Natural killer cell treated with Interleukin-12 subunit alpha and Interleukin-12 subunit beta and Interleukin-15 and Interleukin-18, amount 100 ng/mL, for 72 hours (primary cell): ENCODE results near the gene ALDH1L1. TPM values are rescaled to one million over a fixed set of nuclear protein-coding genes. Genes with fewer than 3 reads are reported as not detected.
"Not testable (repeated sequence)": the region's sequence is repeated elsewhere in the genome, so short reads cannot be mapped to it uniquely, and the experiment has no call there.

ENCODE experiments used
- ATAC-seq, 2 donors: fragments of 150-1000 bp; cut with Tn5 transposase in 1 of 2; sonication (Bioruptor Pico), chemical (Tn5 transposase) in 1 of 2; 2 replicates each; pipeline ENCODE4 v1.10.0; 2021
- DNase-seq: peaks from one replicate; pipeline ENCODE4 v3.0.0; 2022; ENCODE audit warnings: low spot score
- H3K27ac Mint-ChIP-seq, 2 donors: 1 replicate in 1 of 2; 2 replicates in 1 of 2; pipeline ENCODE4 v1.8.0; 2022; ENCODE audit warnings: mixed read lengths in 2 of 2, mild to moderate bottlenecking in 1 of 2, moderate library complexity in 1 of 2
- H3K27me3 Mint-ChIP-seq, 2 donors: 1 replicate in 1 of 2; 2 replicates in 1 of 2; pipeline ENCODE4 v1.8.0; 2022; ENCODE audit warnings: mixed read lengths in 2 of 2
- H3K36me3 Mint-ChIP-seq: one replicate; pipeline ENCODE4 v1.8.0; 2022; ENCODE audit warnings: mixed read lengths
- H3K4me1 Mint-ChIP-seq, 2 donors: 1 replicate in 1 of 2; 2 replicates in 1 of 2; pipeline ENCODE4 v1.8.0; 2022; ENCODE audit warnings: low read depth in 2 of 2, mixed read lengths in 2 of 2, mild to moderate bottlenecking in 1 of 2
- H3K4me3 Mint-ChIP-seq: one replicate; pipeline ENCODE4 v1.8.0; 2022; ENCODE audit warnings: mixed read lengths
- H3K9me3 Mint-ChIP-seq: 2 replicates; pipeline ENCODE4 v1.8.0; 2022; ENCODE audit warnings: mixed read lengths
- total RNA-seq, 2 donors: library from RNA; stranded (reverse); gene quantifications; one replicate each; pipeline ENCODE4 v1.2.3, GENCODE V29; 2022

ALDH1L1 gene
- total RNA-seq, 2 donors from 2014 or later = not detected

DNA sequence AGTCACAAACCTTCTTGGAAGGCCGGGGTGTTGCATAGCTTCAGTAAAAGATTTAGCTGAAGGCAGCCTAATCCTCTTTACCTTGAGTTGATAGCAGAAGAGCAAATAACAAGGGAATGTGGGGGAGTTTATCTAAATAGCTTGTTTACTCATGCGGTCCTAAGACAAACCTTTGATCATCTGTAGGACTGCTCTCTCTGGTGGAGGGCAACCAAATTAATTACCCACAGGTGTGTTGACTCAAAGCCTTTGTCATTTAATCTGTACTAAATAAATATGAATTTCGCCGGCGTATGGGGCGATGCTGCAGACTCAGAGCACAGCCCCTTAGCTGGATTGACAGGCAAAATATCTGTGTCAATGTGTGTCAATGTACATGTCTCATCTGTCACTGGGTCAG, 113.7 kb downstream of the ALDH1L1 start:
- not testable (repeated sequence) for H3K27me3 Mint-ChIP-seq, DNase-seq, ATAC-seq, H3K36me3 Mint-ChIP-seq, H3K4me3 Mint-ChIP-seq, H3K27ac Mint-ChIP-seq, H3K9me3 Mint-ChIP-seq
- H3K4me1 Mint-ChIP-seq = peaks cover 0 to 11% of the 10 kb centered on the region in 2 donors

DNA sequence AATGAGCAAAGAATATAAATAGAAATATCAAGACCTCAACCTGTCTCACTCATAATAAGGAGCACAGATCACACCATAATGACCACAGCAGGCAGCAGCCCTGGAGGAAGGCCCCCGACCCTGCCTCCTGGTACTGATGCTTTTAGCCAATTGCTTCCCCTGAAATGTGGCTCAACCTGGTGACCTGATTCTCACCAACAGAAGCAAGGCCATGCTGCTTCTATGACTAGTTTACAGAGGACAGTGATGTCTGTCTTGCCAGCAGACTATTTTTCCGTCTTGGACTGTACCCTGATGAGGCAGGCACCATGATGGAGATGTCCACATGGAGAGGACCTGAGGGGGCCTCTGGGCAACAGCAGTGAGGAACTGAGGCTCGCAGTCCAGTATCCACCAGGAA, 114.5 kb downstream of the ALDH1L1 start:
- ATAC-seq = no peak
- no peak overlapping the region for H3K27ac Mint-ChIP-seq
- no peaks in the 10 kb centered on the region for H3K9me3 Mint-ChIP-seq
- no peak for DNase-seq
- H3K4me3 Mint-ChIP-seq = no peak overlapping the region
- no peaks in the 10 kb centered on the region for H3K36me3 Mint-ChIP-seq
- H3K27me3 Mint-ChIP-seq = no peaks in the 10 kb centered on the region
- peaks cover 0 to 11% of the 10 kb centered on the region in 2 donors for H3K4me1 Mint-ChIP-seq

DNA sequence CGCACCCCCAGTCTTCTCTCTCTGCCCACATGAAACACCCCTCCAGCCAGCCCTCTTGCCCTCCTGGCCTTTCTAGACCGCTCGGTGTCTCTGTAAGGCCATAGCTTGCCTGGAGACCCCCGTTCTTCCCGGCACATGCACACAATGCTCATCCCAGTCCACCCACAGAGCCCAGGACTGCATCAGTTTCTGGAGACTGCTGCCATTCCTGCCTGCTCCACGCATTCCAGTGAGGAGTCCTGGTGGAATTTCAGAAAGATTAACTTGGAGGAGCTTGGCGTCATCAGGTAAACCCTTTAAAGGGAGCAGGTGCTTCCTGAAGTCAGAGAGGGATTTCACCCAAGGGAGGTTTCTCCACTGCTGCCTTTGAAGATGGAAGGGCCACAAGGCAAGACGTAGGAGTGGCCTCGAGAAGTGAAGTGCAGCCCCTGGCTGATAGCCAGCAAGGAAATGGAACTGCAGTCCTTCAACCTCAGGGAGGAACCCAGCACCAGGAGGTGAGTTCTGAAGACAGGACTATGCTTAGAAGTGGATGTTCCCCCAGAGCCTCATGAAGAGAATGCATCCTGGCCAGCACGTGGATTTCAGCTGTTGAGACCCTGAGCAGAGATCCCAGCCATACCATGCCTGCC, 115.6 kb downstream of the ALDH1L1 start:
- Mint-ChIP-seq H3K4me3 (no peak overlapping the region), H3K36me3 (no peaks in the 10 kb centered on the region), H3K4me1 (peaks cover 0 to 11% of the 10 kb centered on the region in 2 donors), H3K27ac (no peak overlapping the region), H3K27me3 (no peaks in the 10 kb centered on the region), H3K9me3 (no peaks in the 10 kb centered on the region)
- DNase-seq (no peak), ATAC-seq (no peak)

DNA sequence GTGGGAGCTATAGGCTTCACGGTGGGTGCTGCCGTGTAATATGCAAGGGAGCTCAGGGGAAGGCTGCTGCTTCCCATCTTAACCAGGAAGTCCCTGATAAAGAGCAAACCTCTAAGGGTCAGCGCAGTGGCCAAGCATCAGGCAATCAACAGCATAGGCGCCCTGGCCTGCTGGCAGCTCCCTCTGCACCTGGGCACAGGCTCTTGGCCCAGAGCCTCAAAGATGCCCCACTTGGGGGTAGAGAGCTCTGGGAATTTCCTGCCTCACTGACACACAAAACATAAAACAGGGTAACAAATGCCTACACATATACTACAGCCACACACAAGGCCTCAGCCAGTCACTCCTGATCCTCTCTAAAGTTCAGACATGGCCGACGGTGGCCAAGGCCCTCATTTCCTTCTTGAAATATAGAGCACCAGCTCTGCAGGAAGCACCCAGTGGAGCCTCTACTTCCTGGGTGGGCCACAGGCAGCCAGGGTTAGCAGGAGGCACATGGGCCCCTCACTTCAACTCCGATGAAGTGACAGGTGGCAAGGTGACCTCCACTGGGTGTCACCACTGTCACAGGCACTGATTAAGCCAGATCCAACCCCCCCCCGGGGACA, 116.9 kb downstream of the ALDH1L1 start:
- no peaks in the 10 kb centered on the region for H3K9me3 Mint-ChIP-seq
- H3K36me3 Mint-ChIP-seq = no peaks in the 10 kb centered on the region
- DNase-seq (no peak), ATAC-seq (peak in 1 of 2 donors; percentile 6)
- H3K4me3 Mint-ChIP-seq = no peak overlapping the region
- peaks cover 0 to 12% of the 10 kb centered on the region in 2 donors for H3K4me1 Mint-ChIP-seq
- H3K27me3 Mint-ChIP-seq = no peaks in the 10 kb centered on the region
- H3K27ac Mint-ChIP-seq = peak overlapping the region in 1 of 2 donors; percentile 60

DNA sequence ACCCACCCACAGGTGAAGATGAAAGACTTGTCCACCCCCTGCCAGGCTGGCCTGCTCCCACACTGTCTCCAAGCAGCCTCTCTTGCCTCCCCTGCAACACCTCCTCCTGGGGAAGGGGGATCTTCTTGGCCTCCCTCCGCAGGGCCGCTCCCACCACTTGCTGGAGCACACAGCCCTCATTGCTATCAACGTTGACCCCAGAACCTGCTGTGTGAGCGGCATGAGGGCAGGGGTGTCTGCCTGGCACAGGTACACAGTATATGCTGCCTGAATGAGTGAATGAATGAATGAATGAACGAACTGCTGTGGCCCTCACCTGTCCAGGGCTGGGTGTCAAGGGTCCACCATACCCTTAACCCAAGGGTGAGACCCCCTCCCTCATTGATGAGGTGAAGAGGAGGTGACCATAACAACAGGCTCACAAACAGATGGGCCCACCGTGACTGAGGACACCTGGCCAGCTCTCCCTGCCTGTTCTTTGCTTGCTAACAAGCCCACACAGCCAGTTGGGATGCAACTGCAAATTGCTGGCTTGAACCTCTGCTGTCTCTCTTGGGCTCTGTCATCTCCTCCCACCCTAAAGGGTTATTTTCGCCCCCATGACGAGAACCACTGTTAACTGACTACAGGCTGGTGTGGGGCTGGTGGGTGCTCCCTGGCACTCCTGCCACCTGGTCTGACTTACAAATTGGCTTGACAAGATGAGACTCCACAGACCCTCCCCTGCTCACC, 118.9 kb downstream of the ALDH1L1 start:
- H3K4me1 Mint-ChIP-seq = peaks cover 0 to 16% of the 10 kb centered on the region in 2 donors
- H3K27ac Mint-ChIP-seq = no peak overlapping the region
- no peak overlapping the region for H3K4me3 Mint-ChIP-seq
- no peak for DNase-seq
- H3K9me3 Mint-ChIP-seq = no peaks in the 10 kb centered on the region
- no peak for ATAC-seq
- no peaks in the 10 kb centered on the region for H3K27me3 Mint-ChIP-seq
- no peaks in the 10 kb centered on the region for H3K36me3 Mint-ChIP-seq

- H3K27me3 Mint-ChIP-seq = no peaks in the 10 kb centered on the region
- ATAC-seq (no peak), DNase-seq (no peak)
- no peak overlapping the region for H3K27ac Mint-ChIP-seq
- no peak overlapping the region for H3K4me3 Mint-ChIP-seq
- no peaks in the 10 kb centered on the region for H3K9me3 Mint-ChIP-seq
- H3K36me3 Mint-ChIP-seq = no peaks in the 10 kb centered on the region
- H3K4me1 Mint-ChIP-seq = peaks cover 0 to 16% of the 10 kb centered on the region in 2 donors
Observed at GRCh38 chr3:126060613-126061145, 119.7 kb downstream of the ALDH1L1 start.

- peaks cover 3 to 10% of the 10 kb centered on the region in 2 donors for H3K4me1 Mint-ChIP-seq
- H3K36me3 Mint-ChIP-seq = no peaks in the 10 kb centered on the region
Observed at GRCh38 chr3:126058666-126059065, 121.7 kb downstream of the ALDH1L1 start.

DNA sequence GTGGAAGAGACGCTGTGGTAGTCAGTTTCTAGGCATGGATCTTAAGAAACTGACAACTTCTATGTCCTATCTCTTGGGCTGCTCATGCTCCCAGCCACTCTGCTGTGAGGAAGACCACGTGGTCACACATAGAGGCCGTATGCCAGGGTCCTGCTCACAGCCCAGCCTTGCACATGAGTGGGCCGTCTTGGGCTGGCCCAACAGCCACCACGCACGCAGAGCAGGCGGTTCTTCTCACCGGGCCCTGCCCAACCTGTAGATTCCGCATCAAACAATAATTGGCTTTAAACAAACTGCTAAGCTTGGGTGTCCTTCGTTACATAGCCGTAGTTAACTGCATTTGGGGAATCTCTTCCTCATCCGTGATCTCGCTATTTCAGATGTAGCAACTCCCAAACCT, 122.5 kb downstream of the ALDH1L1 start:
- Mint-ChIP-seq H3K4me1 (peaks cover 8 to 9% of the 10 kb centered on the region in 2 donors), H3K4me3 (no peak overlapping the region), H3K27ac (no peak overlapping the region), H3K9me3 (no peaks in the 10 kb centered on the region), H3K36me3 (no peaks in the 10 kb centered on the region), H3K27me3 (no peaks in the 10 kb centered on the region)
- ATAC-seq = no peak
- no peak for DNase-seq

More at GRCh38 chr3:126058666-126059065, 121.7 kb downstream of the ALDH1L1 start:
- H3K27me3 Mint-ChIP-seq = no peaks in the 10 kb centered on the region
- ATAC-seq = no peak
- no peak overlapping the region for H3K4me3 Mint-ChIP-seq
- H3K27ac Mint-ChIP-seq = no peak overlapping the region
- H3K9me3 Mint-ChIP-seq = no peaks in the 10 kb centered on the region
- no peak for DNase-seq

GRCh38 chr3:126057501-126057819, 122.9 kb downstream of the ALDH1L1 start:
- no peak for ATAC-seq
- peaks cover 13 to 14% of the 10 kb centered on the region in 2 donors for H3K4me1 Mint-ChIP-seq
- H3K9me3 Mint-ChIP-seq = no peaks in the 10 kb centered on the region

DNA sequence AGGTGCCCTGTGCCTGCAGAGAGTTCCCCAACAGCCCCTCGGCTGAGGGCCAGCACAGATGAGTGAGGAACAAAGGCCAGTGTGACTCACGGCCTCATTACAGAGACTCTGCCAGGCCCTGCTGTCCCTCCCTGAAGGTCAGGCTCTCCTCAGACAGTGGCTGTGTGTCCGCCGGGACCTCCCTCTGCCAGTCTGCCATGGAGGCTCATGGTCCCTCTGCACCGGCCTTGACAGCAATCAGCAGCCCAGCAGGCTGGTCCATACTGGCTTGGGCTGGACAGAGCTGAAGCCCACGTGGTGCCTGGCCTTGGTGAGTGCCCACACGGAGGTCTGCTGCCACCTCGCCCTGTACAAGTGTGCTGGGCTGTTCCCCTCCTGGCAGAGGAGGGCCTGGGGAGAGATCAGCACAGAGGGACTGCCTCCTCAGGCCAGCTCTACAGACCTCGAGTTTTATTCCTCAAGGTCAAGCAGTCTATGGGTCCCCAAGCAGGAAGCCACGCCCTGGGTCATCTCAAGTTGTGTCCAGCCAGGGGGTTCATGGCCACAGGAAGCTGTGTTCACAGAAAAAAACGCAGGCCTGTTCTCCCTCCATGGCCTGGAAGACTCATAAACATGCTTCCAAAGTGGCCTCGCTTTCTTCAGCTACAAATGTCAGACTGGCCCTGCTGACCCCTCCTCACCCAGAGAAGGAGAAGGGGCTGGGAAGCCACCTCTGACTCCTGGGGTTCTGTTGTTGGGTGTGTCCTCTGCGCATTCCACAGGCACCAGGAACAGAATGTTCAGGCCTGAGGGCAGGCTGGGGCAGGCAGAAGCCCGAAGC, 123.5 kb downstream of the ALDH1L1 start:
- no peaks in the 10 kb centered on the region for H3K36me3 Mint-ChIP-seq
- peaks cover 17 to 19% of the 10 kb centered on the region in 2 donors for H3K4me1 Mint-ChIP-seq
- no peak for ATAC-seq
- H3K4me3 Mint-ChIP-seq = no peak overlapping the region
- no peaks in the 10 kb centered on the region for H3K27me3 Mint-ChIP-seq
- no peak for DNase-seq
- H3K27ac Mint-ChIP-seq = no peak overlapping the region
- no peaks in the 10 kb centered on the region for H3K9me3 Mint-ChIP-seq

More at GRCh38 chr3:126057501-126057819, 122.9 kb downstream of the ALDH1L1 start:
- H3K36me3 Mint-ChIP-seq = no peaks in the 10 kb centered on the region
- no peaks in the 10 kb centered on the region for H3K27me3 Mint-ChIP-seq
- no peak overlapping the region for H3K27ac Mint-ChIP-seq
- H3K4me3 Mint-ChIP-seq = no peak overlapping the region
- no peak for DNase-seq

- H3K27me3 Mint-ChIP-seq = no peaks in the 10 kb centered on the region
- no peaks in the 10 kb centered on the region for H3K9me3 Mint-ChIP-seq
- peaks cover 17 to 19% of the 10 kb centered on the region in 2 donors for H3K4me1 Mint-ChIP-seq
- DNase-seq = no peak
- no peaks in the 10 kb centered on the region for H3K36me3 Mint-ChIP-seq
- no peak for ATAC-seq
- no peak overlapping the region for H3K4me3 Mint-ChIP-seq
- H3K27ac Mint-ChIP-seq = no peak overlapping the region
Observed at GRCh38 chr3:126056088-126056487, 124.3 kb downstream of the ALDH1L1 start.

DNA sequence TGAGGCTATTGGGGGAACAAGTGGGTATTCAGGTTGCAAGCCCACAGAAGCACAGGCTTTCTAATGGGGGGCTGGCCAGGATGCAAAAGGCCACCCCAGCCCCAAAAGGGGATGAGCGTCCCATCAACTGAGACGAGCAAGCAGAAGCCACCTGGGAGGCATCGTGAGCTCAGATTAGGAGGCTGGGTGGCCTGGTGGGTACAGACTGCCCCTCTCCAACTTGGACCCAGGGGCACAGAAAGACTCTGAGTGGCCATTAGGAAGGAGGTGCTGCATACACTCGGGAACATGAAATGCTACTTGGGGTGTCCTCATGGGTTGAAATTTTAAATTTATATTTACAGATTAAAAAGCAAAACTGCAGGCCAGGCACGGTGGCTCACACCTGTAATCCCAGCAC, 125.5 kb downstream of the ALDH1L1 start:
- no peak overlapping the region for H3K4me3 Mint-ChIP-seq

DNA sequence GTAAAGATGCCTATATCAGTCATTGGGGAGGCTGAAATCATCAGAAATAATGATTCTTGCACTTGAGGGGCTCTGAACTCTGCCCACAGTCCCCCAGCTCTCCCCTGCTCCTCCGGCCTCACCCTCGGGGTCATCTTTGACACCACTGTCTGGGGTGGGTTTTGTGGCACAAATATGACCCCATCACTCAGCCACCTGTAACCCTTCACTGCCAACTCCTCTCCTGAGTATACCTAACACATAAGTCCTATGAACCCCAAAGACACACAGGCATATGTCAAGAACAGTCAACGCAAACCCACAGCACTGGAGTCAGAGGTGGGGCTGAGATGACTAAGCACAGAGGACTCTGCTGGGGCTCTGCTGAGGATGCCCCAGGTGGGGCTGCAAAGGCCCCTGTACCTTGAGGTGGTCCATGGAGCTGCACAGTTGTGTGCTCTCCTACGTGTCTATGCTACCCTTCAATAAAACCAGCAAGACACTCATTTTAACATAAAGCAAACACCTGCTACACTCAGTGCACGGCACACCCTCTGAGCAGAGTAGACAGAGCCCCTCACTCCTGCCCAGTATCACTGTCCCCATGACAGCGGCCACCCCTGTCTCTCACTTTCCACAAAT, 126.3 kb downstream of the ALDH1L1 start:
- Mint-ChIP-seq H3K27me3 (no peaks in the 10 kb centered on the region), H3K27ac (peak overlapping the region in 1 of 2 donors; percentile 41), H3K9me3 (no peaks in the 10 kb centered on the region), H3K36me3 (no peaks in the 10 kb centered on the region), H3K4me3 (no peak overlapping the region), H3K4me1 (peaks cover 17 to 19% of the 10 kb centered on the region in 2 donors)
- ATAC-seq = no peak
- no peak for DNase-seq

More for the DNA sequence above, 125.5 kb downstream of the ALDH1L1 start:
- DNase-seq (no peak), ATAC-seq (no peak)
- no peaks in the 10 kb centered on the region for H3K9me3 Mint-ChIP-seq
- H3K36me3 Mint-ChIP-seq = no peaks in the 10 kb centered on the region
- peaks cover 17 to 19% of the 10 kb centered on the region in 2 donors for H3K4me1 Mint-ChIP-seq
- no peak overlapping the region for H3K27ac Mint-ChIP-seq
- H3K27me3 Mint-ChIP-seq = no peaks in the 10 kb centered on the region
